Liver (tissue), 9 donors: ENCODE data around the gene PLXND1. TPM values are rescaled to one million over a fixed set of nuclear protein-coding genes. Genes with fewer than 3 reads are reported as not detected.

ENCODE experiments used
- DNase-seq: peaks from one replicate; pipeline ENCODE4 v3.0.0-alpha.2; 2017; ENCODE audit warnings: low spot score
- H3K27ac ChIP-seq, 2 donors: one replicate each; pipeline ENCODE4 v1.7.0; 2013; ENCODE audit warnings: inconsistent platforms in 2 of 2, low read length in 2 of 2, control low read depth in 1 of 2, low read depth in 1 of 2, mild to moderate bottlenecking in 1 of 2
- H3K27me3 ChIP-seq, 4 donors: one replicate each; pipeline versions ENCODE4 v1.6.1 to v1.7.0; 2013; ENCODE audit warnings: low read length in 3 of 4, inconsistent platforms in 1 of 4, mild to moderate bottlenecking in 1 of 4, moderate library complexity in 1 of 4; ENCODE audit not compliant: control insufficient read depth in 4 of 4, insufficient read depth in 4 of 4
- H3K36me3 ChIP-seq, 4 donors: one replicate each; pipeline versions ENCODE4 v1.6.1 to v1.7.0; 2013; ENCODE audit warnings: low read length in 3 of 4, mild to moderate bottlenecking in 3 of 4, low read depth in 1 of 4, moderate library complexity in 1 of 4; ENCODE audit not compliant: control insufficient read depth in 4 of 4, insufficient read depth in 3 of 4
- H3K4me1 ChIP-seq, 4 donors: one replicate each; pipeline versions ENCODE4 v1.6.1 to v1.7.0; 2013; ENCODE audit warnings: low read length in 3 of 4, mild to moderate bottlenecking in 3 of 4, moderate library complexity in 1 of 4; ENCODE audit not compliant: control insufficient read depth in 4 of 4, insufficient read depth in 4 of 4
- H3K4me3 ChIP-seq, 3 donors: one replicate each; pipeline versions ENCODE4 v1.6.1 to v1.7.0; 2013; ENCODE audit warnings: low read length in 3 of 3, control low read depth in 1 of 3, low read depth in 1 of 3, mild to moderate bottlenecking in 1 of 3
- H3K9ac ChIP-seq, 2 donors: one replicate each; pipeline ENCODE4 v1.7.0; 2013; ENCODE audit warnings: low read length in 2 of 2, mild to moderate bottlenecking in 2 of 2, moderate library complexity in 2 of 2, control low read depth in 1 of 2, low read depth in 1 of 2
- H3K9me3 ChIP-seq, 4 donors: one replicate each; pipeline versions ENCODE4 v1.6.1 to v1.7.0; 2013; ENCODE audit warnings: low read length in 3 of 4; ENCODE audit not compliant: control insufficient read depth in 4 of 4
- EGR1 ChIP-seq, 2 donors: IDR thresholded peaks; 2 replicates each; pipeline ENCODE4 v1.6.1; 2016 to 2018; ENCODE audit warnings: antibody characterized with exemption in 2 of 2, low read depth in 2 of 2
- FOXA1 ChIP-seq: IDR thresholded peaks from 2 replicates; pipeline ENCODE4 v1.6.1; 2016; ENCODE audit warnings: antibody characterized with exemption
- FOXA2 ChIP-seq: IDR thresholded peaks from 2 replicates; pipeline ENCODE4 v1.6.1; 2016; ENCODE audit warnings: antibody characterized with exemption
- GABPA ChIP-seq, 2 donors: IDR thresholded peaks in 1 of 2; conservative IDR thresholded peaks in 1 of 2; 2 replicates each; pipeline ENCODE4 v1.6.1; 2016; ENCODE audit warnings: antibody characterized with exemption in 2 of 2, mild to moderate bottlenecking in 1 of 2, moderate library complexity in 1 of 2
- HNF4A ChIP-seq, 2 donors: conservative IDR thresholded peaks; 2 replicates each; pipeline ENCODE4 v1.6.1; 2016; ENCODE audit warnings: antibody characterized with exemption in 2 of 2, mild to moderate bottlenecking in 2 of 2
- HNF4G ChIP-seq: IDR thresholded peaks from 2 replicates; pipeline ENCODE4 v1.6.1; 2016; ENCODE audit warnings: antibody characterized with exemption
- JUND ChIP-seq, 2 donors: IDR thresholded peaks; 2 replicates each; pipeline ENCODE4 v1.6.1; 2016; ENCODE audit warnings: antibody characterized with exemption in 2 of 2
- NR2F2 ChIP-seq: IDR thresholded peaks from 2 replicates; pipeline ENCODE4 v1.6.1; 2016; ENCODE audit warnings: antibody characterized with exemption
- SP1 ChIP-seq: IDR thresholded peaks from 2 replicates; pipeline ENCODE4 v1.6.1; 2018; ENCODE audit warnings: antibody characterized with exemption, mild to moderate bottlenecking
- YY1 ChIP-seq: IDR thresholded peaks from 2 replicates; pipeline ENCODE4 v1.6.1; 2016; ENCODE audit warnings: antibody characterized with exemption, mild to moderate bottlenecking
- WGBS: extraction: QIAGEN DNeasy Blood & Tissue Kit; methylation state at CpG from one replicate; pipeline ENCODE4 v1.1.7; 2013; 5-methylcytosine and 5-hydroxymethylcytosine counted together
- polyA plus RNA-seq, 2 donors: library from polyadenylated mRNA; stranded (reverse) in 1 of 2; unstranded in 1 of 2; fragments of 200-250 nt in 1 of 2; fragments of >200 nt in 1 of 2; fragmentation: Nextera tagmentation in 1 of 2; extraction: Ambion mirVana in 1 of 2; gene quantifications; one replicate each; pipeline versions ENCODE4 v1.2.1 to v1.2.3, GENCODE V29; 2013 to 2015
- total RNA-seq, 2 donors: library from RNA; depleted of rRNA; stranded (reverse); fragments of >200 nt; gene quantifications; one replicate each; pipeline ENCODE4 v1.2.3, GENCODE V29; 2014
- TF ChIP-seq, protein P1 (sequence below): fragments of 150-350 bp; IDR thresholded peaks from 2 replicates; pipeline ENCODE4 v1.5.1; 2017; ENCODE audit warnings: improper control_type of control experiment, low read depth, low read length; ENCODE audit not compliant: missing input control
- TF ChIP-seq, protein P2 (sequence below): IDR thresholded peaks from 2 replicates; pipeline ENCODE4 v1.6.1; 2016; ENCODE audit warnings: antibody characterized with exemption, mild to moderate bottlenecking
- donor health status: healthy.
- donor health status: healthy.
- donor health status: healthy.
- donor health status: healthy.
- donor health status: healthy.

PLXND1 gene
- total and polyA plus RNA-seq, 4 donors, result 10.4 to 50.2 (median 32.8) TPM

DNA sequence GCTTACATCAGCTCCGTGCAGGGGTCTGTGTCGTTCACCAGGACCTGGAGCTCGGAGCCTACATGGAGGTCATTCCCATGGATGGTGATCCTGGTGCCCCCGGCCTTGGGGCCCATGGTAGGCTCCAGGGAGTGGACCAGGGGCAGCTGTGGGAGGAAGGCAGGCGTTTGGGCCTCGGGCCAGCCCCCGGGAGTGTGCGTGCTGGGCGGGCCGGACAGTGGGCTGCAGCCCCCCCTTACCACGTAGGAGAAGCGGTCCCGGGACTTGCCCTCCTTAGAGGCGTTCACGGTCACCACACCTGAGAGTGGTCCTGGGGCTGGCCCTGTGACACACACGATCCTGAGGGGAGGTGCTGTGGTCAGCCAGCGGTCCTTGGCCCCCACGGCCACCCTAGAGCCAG, 33.9 kb downstream of the PLXND1 start:
- H3K27me3 ChIP-seq, result no peaks in the 10 kb centered on the region
- TF ChIP-seq EGR1 (IDR thresholded peaks at IDR 0.05; ENCODE audit: low read depth in 2 of 2) (no peak), GABPA (IDR thresholded peaks at IDR 0.05 in 1 of 2, conservative IDR thresholded peaks at IDR 0.05 in 1 of 2) (no peak), JUND (IDR thresholded peaks at IDR 0.05) (no peak), YY1 (no peak), HNF4G (no peak), HNF4A (conservative IDR thresholded peaks at IDR 0.05) (no peak), FOXA2 (no peak), NR2F2 (no peak), SP1 (no peak), FOXA1 (no peak)
- TF ChIP-seq, protein P1, sequence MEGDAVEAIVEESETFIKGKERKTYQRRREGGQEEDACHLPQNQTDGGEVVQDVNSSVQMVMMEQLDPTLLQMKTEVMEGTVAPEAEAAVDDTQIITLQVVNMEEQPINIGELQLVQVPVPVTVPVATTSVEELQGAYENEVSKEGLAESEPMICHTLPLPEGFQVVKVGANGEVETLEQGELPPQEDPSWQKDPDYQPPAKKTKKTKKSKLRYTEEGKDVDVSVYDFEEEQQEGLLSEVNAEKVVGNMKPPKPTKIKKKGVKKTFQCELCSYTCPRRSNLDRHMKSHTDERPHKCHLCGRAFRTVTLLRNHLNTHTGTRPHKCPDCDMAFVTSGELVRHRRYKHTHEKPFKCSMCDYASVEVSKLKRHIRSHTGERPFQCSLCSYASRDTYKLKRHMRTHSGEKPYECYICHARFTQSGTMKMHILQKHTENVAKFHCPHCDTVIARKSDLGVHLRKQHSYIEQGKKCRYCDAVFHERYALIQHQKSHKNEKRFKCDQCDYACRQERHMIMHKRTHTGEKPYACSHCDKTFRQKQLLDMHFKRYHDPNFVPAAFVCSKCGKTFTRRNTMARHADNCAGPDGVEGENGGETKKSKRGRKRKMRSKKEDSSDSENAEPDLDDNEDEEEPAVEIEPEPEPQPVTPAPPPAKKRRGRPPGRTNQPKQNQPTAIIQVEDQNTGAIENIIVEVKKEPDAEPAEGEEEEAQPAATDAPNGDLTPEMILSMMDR, result no peak
- TF ChIP-seq, protein P2, sequence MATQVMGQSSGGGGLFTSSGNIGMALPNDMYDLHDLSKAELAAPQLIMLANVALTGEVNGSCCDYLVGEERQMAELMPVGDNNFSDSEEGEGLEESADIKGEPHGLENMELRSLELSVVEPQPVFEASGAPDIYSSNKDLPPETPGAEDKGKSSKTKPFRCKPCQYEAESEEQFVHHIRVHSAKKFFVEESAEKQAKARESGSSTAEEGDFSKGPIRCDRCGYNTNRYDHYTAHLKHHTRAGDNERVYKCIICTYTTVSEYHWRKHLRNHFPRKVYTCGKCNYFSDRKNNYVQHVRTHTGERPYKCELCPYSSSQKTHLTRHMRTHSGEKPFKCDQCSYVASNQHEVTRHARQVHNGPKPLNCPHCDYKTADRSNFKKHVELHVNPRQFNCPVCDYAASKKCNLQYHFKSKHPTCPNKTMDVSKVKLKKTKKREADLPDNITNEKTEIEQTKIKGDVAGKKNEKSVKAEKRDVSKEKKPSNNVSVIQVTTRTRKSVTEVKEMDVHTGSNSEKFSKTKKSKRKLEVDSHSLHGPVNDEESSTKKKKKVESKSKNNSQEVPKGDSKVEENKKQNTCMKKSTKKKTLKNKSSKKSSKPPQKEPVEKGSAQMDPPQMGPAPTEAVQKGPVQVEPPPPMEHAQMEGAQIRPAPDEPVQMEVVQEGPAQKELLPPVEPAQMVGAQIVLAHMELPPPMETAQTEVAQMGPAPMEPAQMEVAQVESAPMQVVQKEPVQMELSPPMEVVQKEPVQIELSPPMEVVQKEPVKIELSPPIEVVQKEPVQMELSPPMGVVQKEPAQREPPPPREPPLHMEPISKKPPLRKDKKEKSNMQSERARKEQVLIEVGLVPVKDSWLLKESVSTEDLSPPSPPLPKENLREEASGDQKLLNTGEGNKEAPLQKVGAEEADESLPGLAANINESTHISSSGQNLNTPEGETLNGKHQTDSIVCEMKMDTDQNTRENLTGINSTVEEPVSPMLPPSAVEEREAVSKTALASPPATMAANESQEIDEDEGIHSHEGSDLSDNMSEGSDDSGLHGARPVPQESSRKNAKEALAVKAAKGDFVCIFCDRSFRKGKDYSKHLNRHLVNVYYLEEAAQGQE, result no peak
- WGBS, result 93% methylated on average over 18 of the region's 18 CpGs
- peaks cover 4 to 14% (median 9%) of the 10 kb centered on the region in 4 donors for H3K4me1 ChIP-seq
- H3K36me3 ChIP-seq, result no peaks in the 10 kb centered on the region
- H3K9ac ChIP-seq, result no peak overlapping the region
- no peak for DNase-seq
- no peak overlapping the region for H3K27ac ChIP-seq
- no peaks in the 10 kb centered on the region for H3K9me3 ChIP-seq
- no peak overlapping the region for H3K4me3 ChIP-seq

DNA sequence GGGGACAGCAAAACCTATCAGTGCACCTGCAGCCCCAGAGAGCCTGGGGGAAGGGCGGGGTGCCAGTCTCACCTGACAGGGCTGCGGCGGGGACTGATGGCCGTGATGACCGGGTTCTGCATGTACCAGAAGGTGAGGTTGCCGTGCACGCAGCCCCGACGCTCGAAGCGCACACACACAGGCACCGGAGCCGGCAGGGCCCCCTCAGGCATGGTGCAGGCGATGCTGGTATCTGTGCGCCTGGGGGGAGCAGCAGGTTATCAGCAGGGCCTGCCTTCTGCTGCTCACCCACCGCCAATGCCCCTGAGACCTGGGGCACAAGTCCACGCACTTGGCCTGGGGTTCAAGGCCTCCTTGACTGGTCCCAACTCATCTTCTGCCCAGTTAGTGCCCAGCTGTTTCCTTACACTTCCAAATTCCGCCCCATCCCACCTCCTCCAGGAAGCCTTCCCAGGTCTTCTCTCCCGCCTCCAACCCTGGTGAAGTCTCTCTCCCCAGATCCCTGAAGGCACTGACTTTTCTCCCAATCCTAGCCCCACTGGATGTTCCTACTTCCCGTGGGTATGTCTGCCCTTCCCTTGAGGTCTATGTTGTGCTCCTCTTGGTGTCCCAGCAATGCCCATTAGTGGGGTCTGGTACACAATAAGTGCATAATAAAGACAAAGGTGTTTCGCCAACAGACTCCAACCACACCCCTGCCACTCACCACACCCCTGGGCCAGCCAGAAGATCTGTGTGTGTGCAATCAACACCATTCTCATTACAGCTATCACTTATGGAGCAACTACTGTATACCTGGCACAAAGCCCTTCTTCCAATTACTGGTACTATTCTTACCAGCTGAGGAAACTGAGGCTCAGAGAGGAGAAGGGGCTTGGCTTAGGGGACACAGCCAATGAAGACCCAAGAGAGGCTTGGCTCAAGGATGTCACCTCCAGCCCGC, 34.6 kb downstream of the PLXND1 start:
- no peaks in the 10 kb centered on the region for H3K9me3 ChIP-seq
- no peak overlapping the region for H3K9ac ChIP-seq
- no peaks in the 10 kb centered on the region for H3K27me3 ChIP-seq
- no peak overlapping the region for H3K4me3 ChIP-seq
- H3K36me3 ChIP-seq, result no peaks in the 10 kb centered on the region
- TF ChIP-seq JUND (IDR thresholded peaks at IDR 0.05), result no peak
- no peak for TF ChIP-seq GABPA (IDR thresholded peaks at IDR 0.05 in 1 of 2, conservative IDR thresholded peaks at IDR 0.05 in 1 of 2)
- TF ChIP-seq HNF4A (conservative IDR thresholded peaks at IDR 0.05), result no peak
- 94% methylated on average over 22 of the region's 22 CpGs for WGBS
- DNase-seq, result no peak
- no peak overlapping the region for H3K27ac ChIP-seq
- peaks cover 2 to 8% (median 5%) of the 10 kb centered on the region in 4 donors for H3K4me1 ChIP-seq
